NCI-H2196 (cell line): ENCODE measurements around the gene COASY.
"Not testable (repeated sequence)": the region's sequence is repeated elsewhere in the genome, so short reads cannot be mapped to it uniquely, and the experiment has no call there.

Source experiments
- DNase-seq: peaks from one replicate; lab custom pipeline; 2025; ENCODE audit not compliant: unreplicated experiment; lab: John Stamatoyannopoulos, UW

COASY gene

GRCh38 chr17:42552736-42553135 is 9.2 kb upstream of the COASY start, which contains the start of gene HSD17B1:
Gene HSD17B1, plus strand, starts transcription at chr17:42552923. Its CDS starts 11 bp downstream, at chr17:42552934.
- DNase-seq: not testable (repeated sequence)

- DNase-seq: no peak
Measured at GRCh38 chr17:42553161-42553818, 8.7 kb upstream of the COASY start.

- no peak for DNase-seq
Measured at GRCh38 chr17:42553866-42554249, 8.1 kb upstream of the COASY start.

- peak; percentile 65 for DNase-seq
Measured at GRCh38 chr17:42554250-42555121, 7.5 kb upstream of the COASY start.

GRCh38 chr17:42555122-42555622 is 6.8 kb upstream of the COASY start:
- DNase-seq: no peak

- not testable (repeated sequence) for DNase-seq
Measured at GRCh38 chr17:42555961-42556617, 5.9 kb upstream of the COASY start.

GRCh38 chr17:42559075-42559474 is 2.9 kb upstream of the COASY start:
- DNase-seq: peak; percentile 6

- DNase-seq: no peak
Measured at GRCh38 chr17:42560246-42560645, 1.7 kb upstream of the COASY start.

GRCh38 chr17:42562388-42563142 is 617 bp downstream of the COASY start:
- DNase-seq: no peak

- no peak for DNase-seq
Measured at GRCh38 chr17:42563143-42563509, 1.2 kb downstream of the COASY start.

GRCh38 chr17:42563543-42563942 is 1.6 kb downstream of the COASY start:
- no peak for DNase-seq

- no peak for DNase-seq
Measured at GRCh38 chr17:42563950-42564349, 2.0 kb downstream of the COASY start.

GRCh38 chr17:42564815-42565522 is 3.0 kb downstream of the COASY start:
- DNase-seq: no peak

GRCh38 chr17:42565523-42566214 is 3.7 kb downstream of the COASY start:
- DNase-seq: no peak

GRCh38 chr17:42566215-42566882 is 4.4 kb downstream of the COASY start:
- no peak for DNase-seq

- peak; percentile 89 for DNase-seq
Measured at GRCh38 chr17:42566883-42567573, 5.1 kb downstream of the COASY start, which contains the start of gene MLX. Gene MLX, plus strand, starts transcription at chr17:42567100. Its CDS starts 25 bp downstream, at chr17:42567125.

- DNase-seq: no peak
Measured at GRCh38 chr17:42568341-42569111, 6.6 kb downstream of the COASY start.
